CD4-positive, alpha-beta T cell (primary cell): ENCODE measurements around the gene NOD1. TPM values are rescaled to one million over a fixed set of nuclear protein-coding genes. Genes with fewer than 3 reads are reported as not detected.
"Not testable (repeated sequence)": the region's sequence is repeated elsewhere in the genome, so short reads cannot be mapped to it uniquely, and the experiment has no call there.

Experiments used
- ATAC-seq: fragments of 200-7000 bp; cut with Tn5 transposase; one replicate; pipeline ENCODE4 v1.10.0; 2022; ENCODE audit warnings: mild to moderate bottlenecking; ENCODE audit not compliant: poor library complexity
- CTCF ChIA-PET: fragments of 350-600 bp; sonication (Branson Sonifier 250); formaldehyde crosslinking; loops from one replicate; lab custom pipeline; 2021; ENCODE audit warnings: antibody characterized with exemption, inconsistent platforms; lab: Charles Lee
- POLR2A ChIA-PET: fragments of 350-600 bp; sonication (Branson Sonifier 250); formaldehyde crosslinking; loops from one replicate; lab custom pipeline; 2021; ENCODE audit warnings: antibody characterized with exemption, inconsistent platforms; lab: Charles Lee
- DNase-seq, 14 experiments: peaks; one replicate each; pipeline ENCODE4 v3.0.0-alpha.2; 2013 to 2020; ENCODE audit warnings: mixed read lengths in 2 of 14
- H3K27ac ChIP-seq, 2 donors: one replicate each; pipeline versions ENCODE4 v1.5.1 to v1.7.0; 2013; ENCODE audit warnings: low read length in 2 of 2, low read depth in 1 of 2, mild to moderate bottlenecking in 1 of 2
- H3K27me3 ChIP-seq, 2 experiments: 1 replicate in 1 of 2; 2 replicates in 1 of 2; pipeline versions ENCODE4 v1.6.1 to v1.7.0; 2013; ENCODE audit warnings: low read length in 2 of 2, control low read depth in 1 of 2, mild to moderate bottlenecking in 1 of 2, moderate library complexity in 1 of 2; ENCODE audit not compliant: insufficient read depth in 2 of 2, control insufficient read depth in 1 of 2
- H3K36me3 ChIP-seq: one replicate; pipeline ENCODE4 v1.6.1; 2013; ENCODE audit warnings: low read length, control low read depth; ENCODE audit not compliant: insufficient read depth
- H3K4me1 ChIP-seq: one replicate; pipeline ENCODE4 v1.6.1; 2013; ENCODE audit warnings: low read length, control low read depth; ENCODE audit not compliant: insufficient read depth
- H3K4me3 ChIP-seq: one replicate; pipeline ENCODE4 v1.5.1; 2013; ENCODE audit warnings: mild to moderate bottlenecking, low read length, moderate library complexity
- H3K9me3 ChIP-seq, 2 experiments: 1 replicate in 1 of 2; 2 replicates in 1 of 2; pipeline versions ENCODE4 v1.6.1 to v1.7.0; 2013; ENCODE audit warnings: low read length in 2 of 2, mild to moderate bottlenecking in 2 of 2, control low read depth in 1 of 2, moderate library complexity in 1 of 2; ENCODE audit not compliant: control insufficient read depth in 1 of 2, insufficient read depth in 1 of 2
- H3K27ac Mint-ChIP-seq: one replicate; pipeline ENCODE4 v1.8.0; 2020; ENCODE audit warnings: mixed read lengths
- H3K27me3 Mint-ChIP-seq: one replicate; pipeline ENCODE4 v1.8.0; 2021; ENCODE audit warnings: mixed read lengths
- H3K36me3 Mint-ChIP-seq: one replicate; pipeline ENCODE4 v1.8.0; 2021; ENCODE audit warnings: low read depth, mixed read lengths
- H3K4me1 Mint-ChIP-seq: one replicate; pipeline ENCODE4 v1.8.0; 2021; ENCODE audit warnings: low read depth, mixed read lengths
- H3K4me3 Mint-ChIP-seq: one replicate; pipeline ENCODE4 v1.8.0; 2020; ENCODE audit warnings: mild to moderate bottlenecking, mixed read lengths
- H3K9me3 Mint-ChIP-seq: one replicate; pipeline ENCODE4 v1.8.0; 2020; ENCODE audit warnings: mixed read lengths
- intact Hi-C, 2 experiments: fragments of 100-400 bp; cut with DNase I in 1 of 2; cut with micrococcal nuclease in 1 of 2; formaldehyde crosslinking; loops; one replicate each; pipeline versions ENCODE4 v1.15.1 to v1.9.0; 2023 to 2025; cut with DNase I, micrococcal nuclease
- total RNA-seq, 174 experiments: library from RNA in 2 of 174; stranded (reverse) in 2 of 174; gene quantifications; one replicate each; pipeline ENCODE4 v1.2.3 and lab custom pipeline; 2021 to 2026
- TF ChIP-seq, protein P1 (sequence below): fragments of 200-600 bp; IDR thresholded peaks from one replicate; pipeline ENCODE4 v1.8.0; 2022; ENCODE audit warnings: antibody characterized with exemption, mild to moderate bottlenecking

The NOD1 gene
- total RNA-seq, 2 experiments from 2014 or later: 11.6 to 12.6 TPM

DNA sequence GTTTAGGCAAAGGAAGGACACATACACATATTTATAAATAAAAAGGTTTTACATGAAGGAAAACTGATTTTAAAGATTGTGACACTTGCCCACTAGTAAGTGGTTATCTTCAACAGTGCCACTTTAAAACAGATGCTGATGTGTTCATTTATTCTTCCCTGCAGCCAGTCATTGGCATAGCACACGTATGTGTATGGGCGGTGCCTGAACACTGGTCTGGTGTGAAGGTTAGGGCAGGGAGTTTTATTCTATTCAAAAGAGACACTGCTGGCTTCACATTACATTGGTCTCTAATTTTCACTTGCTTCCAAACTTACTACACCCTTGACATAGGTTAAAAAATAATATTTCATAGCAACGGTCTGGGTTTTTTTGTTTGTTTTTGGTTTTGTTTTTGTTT is 57.9 kb downstream of the NOD1 start:
- no peaks in the 10 kb centered on the region for H3K4me1 ChIP-seq
- H3K4me1 Mint-ChIP-seq: no peaks in the 10 kb centered on the region
- ChIA-PET POLR2A (no interaction called here), CTCF (no interaction called here)
- H3K27ac Mint-ChIP-seq: no peak overlapping the region
- peaks cover 4% of the 10 kb centered on the region for H3K9me3 Mint-ChIP-seq
- no peak overlapping the region for H3K4me3 Mint-ChIP-seq
- H3K27ac ChIP-seq: no peak overlapping the region
- ATAC-seq: no peak
- DNase-seq: no peak
- H3K9me3 ChIP-seq: peaks cover 0 to 4% of the 10 kb centered on the region in 2 experiments
- TF ChIP-seq, protein P1, sequence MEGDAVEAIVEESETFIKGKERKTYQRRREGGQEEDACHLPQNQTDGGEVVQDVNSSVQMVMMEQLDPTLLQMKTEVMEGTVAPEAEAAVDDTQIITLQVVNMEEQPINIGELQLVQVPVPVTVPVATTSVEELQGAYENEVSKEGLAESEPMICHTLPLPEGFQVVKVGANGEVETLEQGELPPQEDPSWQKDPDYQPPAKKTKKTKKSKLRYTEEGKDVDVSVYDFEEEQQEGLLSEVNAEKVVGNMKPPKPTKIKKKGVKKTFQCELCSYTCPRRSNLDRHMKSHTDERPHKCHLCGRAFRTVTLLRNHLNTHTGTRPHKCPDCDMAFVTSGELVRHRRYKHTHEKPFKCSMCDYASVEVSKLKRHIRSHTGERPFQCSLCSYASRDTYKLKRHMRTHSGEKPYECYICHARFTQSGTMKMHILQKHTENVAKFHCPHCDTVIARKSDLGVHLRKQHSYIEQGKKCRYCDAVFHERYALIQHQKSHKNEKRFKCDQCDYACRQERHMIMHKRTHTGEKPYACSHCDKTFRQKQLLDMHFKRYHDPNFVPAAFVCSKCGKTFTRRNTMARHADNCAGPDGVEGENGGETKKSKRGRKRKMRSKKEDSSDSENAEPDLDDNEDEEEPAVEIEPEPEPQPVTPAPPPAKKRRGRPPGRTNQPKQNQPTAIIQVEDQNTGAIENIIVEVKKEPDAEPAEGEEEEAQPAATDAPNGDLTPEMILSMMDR: no peak
- H3K36me3 Mint-ChIP-seq: peaks cover 16% of the 10 kb centered on the region
- no peaks in the 10 kb centered on the region for H3K27me3 Mint-ChIP-seq
- no peak overlapping the region for H3K4me3 ChIP-seq
- H3K27me3 ChIP-seq: no peaks in the 10 kb centered on the region
- intact Hi-C loops: no loop called here
- peaks cover 15% of the 10 kb centered on the region for H3K36me3 ChIP-seq

DNA sequence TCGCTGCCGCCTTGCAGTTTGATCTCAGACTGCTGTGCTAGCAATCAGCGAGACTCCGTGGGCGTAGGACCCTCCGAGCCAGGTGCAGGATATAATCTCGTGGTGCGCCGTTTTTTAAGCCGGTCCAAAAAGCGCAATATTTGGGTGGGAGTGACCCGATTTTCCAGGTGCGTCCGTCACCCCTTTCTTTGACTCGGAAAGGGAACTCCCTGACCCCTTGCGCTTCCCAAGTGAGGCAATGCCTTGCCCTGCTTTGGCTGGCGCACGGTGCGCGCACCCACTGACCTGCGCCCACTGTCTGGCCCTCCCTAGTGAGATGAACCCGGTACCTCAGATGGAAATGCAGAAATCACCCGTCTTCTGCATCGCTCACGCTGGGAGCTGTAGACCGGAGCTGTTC is 58.5 kb downstream of the NOD1 start:
- H3K36me3 Mint-ChIP-seq: peaks cover 10% of the 10 kb centered on the region
- H3K27me3 Mint-ChIP-seq, H3K9me3 ChIP-seq, H3K4me3 ChIP-seq, POLR2A ChIA-PET, H3K9me3 Mint-ChIP-seq, intact Hi-C loops, H3K4me1 Mint-ChIP-seq, H3K27ac ChIP-seq, CTCF ChIA-PET, DNase-seq, H3K4me1 ChIP-seq, H3K27me3 ChIP-seq, ATAC-seq, H3K4me3 Mint-ChIP-seq, H3K36me3 ChIP-seq, H3K27ac Mint-ChIP-seq: not testable (repeated sequence)

DNA sequence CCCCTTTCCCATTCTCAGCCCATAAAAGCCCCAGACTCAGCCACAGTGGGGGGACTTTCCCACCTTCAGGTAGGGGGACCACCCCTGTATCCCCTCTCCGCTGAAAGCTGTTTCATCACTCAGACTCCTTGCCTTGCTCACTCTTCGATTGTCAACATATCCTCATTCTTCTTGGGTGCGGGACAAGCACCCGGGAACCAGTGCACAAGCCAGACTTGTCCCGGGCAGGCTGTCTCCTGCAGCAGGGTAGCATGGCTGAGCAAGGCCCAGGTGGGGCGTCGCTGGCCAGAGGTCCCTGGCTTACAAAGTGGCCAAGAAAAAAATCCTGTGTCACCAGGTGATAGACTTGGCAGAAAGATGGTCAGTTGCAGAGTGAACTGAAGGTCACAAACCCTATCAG is 64.7 kb downstream of the NOD1 start:
- ChIA-PET POLR2A (no interaction called here), CTCF (no interaction called here)
- Histone ChIP-seq H3K9me3 (peaks cover 0 to 4% of the 10 kb centered on the region in 2 experiments), H3K36me3 (no peaks in the 10 kb centered on the region), H3K4me3 (no peak overlapping the region), H3K27ac (no peak overlapping the region), H3K27me3 (no peaks in the 10 kb centered on the region), H3K4me1 (no peaks in the 10 kb centered on the region)
- Mint-ChIP-seq H3K27me3 (no peaks in the 10 kb centered on the region), H3K27ac (no peak overlapping the region), H3K9me3 (peaks cover 5% of the 10 kb centered on the region), H3K4me1 (no peaks in the 10 kb centered on the region), H3K4me3 (no peak overlapping the region), H3K36me3 (no peaks in the 10 kb centered on the region)
- no peak for DNase-seq
- TF ChIP-seq, protein P1: no peak
- no peak for ATAC-seq
- intact Hi-C loops: loop anchor here in 1 of 2 experiments (2.0 to 5.0 kb wide), 2 partner anchors 137 to 252 kb away; no protein-coding TSS in a partner anchor
